ENCODE data around the gene TNS1.

DNA sequence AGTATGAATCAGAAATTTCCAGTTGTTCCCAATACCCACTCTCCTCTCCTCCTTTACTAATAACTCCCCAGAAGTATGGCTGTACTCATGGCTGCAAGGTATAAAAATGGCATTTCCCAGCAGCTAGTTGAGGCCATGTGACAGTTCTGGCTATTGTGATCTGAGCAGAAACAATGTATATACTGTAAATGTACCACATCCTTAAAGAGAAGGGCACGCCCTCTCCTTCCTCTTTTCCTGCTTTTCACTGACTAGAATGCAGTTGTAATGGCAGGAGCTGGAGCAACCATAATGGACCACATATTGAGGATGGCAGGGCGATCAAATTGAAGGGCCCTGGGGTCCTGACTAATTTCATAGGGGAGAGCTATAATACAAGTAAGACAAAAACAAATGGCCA, 211.2 kb downstream of the TNS1 start:
- TF ChIP-seq CTCF (IDR thresholded peaks at IDR 0.05; ENCODE audit: low read length): no peak
- no peak for TF ChIP-seq EZH2phosphoT487 (IDR thresholded peaks at IDR 0.05; ENCODE audit: low read length)

All from MM.1S (cell line).